ENCODE results near the gene GLDN. TPM values are rescaled to one million over a fixed set of nuclear protein-coding genes. Genes with fewer than 3 reads are reported as not detected.

The GLDN gene
- polyA plus RNA-seq, 1 of the 3 experiments (the other 2 are of a cell fraction), result not detected

DNA sequence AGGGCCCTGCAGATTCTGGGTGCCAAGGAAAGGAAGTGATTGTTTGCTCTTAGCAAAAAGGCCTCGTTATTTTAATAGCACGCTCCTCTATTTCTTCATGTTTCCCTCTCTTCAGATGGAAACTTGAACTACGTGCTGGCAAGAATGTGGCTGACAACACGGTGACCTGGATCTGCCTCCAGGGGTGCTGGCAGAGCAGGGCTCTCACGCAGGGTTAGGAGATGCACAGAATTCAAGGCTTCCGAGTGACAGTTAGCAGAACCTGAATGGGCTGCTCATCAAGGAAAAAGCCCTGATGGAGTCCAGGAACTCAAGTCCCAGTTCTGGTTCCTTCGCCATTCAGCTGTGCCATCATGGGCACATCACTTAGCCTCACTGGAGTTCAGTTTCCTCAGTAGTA, 25.7 kb upstream of the GLDN start:
- no peaks in the 10 kb centered on the region for H3K36me3 ChIP-seq (replicated peaks in 1 of 2; ENCODE audit: control insufficient read depth in 1 of 2, insufficient read depth in 2 of 2, low read length in 1 of 2)
- no peaks in the 10 kb centered on the region for H3K9me3 ChIP-seq
- no peaks in the 10 kb centered on the region for H3K79me2 ChIP-seq (ENCODE audit: insufficient read depth)
- no peak for TF ChIP-seq TAF1 (IDR thresholded peaks at IDR 0.05; ENCODE audit: borderline replicate concordance, low read depth, low read length)
- TF ChIP-seq ELF1 (IDR thresholded peaks at IDR 0.05), result no peak
- no peak for TF ChIP-seq FOSL2 (IDR thresholded peaks at IDR 0.05; ENCODE audit: borderline replicate concordance, low read depth)
- TF ChIP-seq JUND (IDR thresholded peaks at IDR 0.05), result no peak
- TF ChIP-seq EZH2phosphoT487 (IDR thresholded peaks at IDR 0.05; ENCODE audit: borderline replicate concordance, low read depth), result no peak
- TF ChIP-seq CHD2 (IDR thresholded peaks at IDR 0.05; ENCODE audit: low read length, partially characterized antibody), result no peak
- TF ChIP-seq RXRA (IDR thresholded peaks at IDR 0.05; ENCODE audit: borderline replicate concordance, low read depth), result no peak
- TF ChIP-seq YY1 (IDR thresholded peaks at IDR 0.05; ENCODE audit: low read depth), result no peak
- TF ChIP-seq FOXM1 (IDR thresholded peaks at IDR 0.05; ENCODE audit: low read depth), result no peak
- no peak for TF ChIP-seq RCOR1 (IDR thresholded peaks at IDR 0.05; ENCODE audit: low read length)
- no peak for TF ChIP-seq GATA2 (CRISPR knock-in tag; IDR thresholded peaks at IDR 0.05)
- no peak for TF ChIP-seq USF1 (IDR thresholded peaks at IDR 0.05; ENCODE audit: borderline replicate concordance, low read depth)
- TF ChIP-seq SMC3 (IDR thresholded peaks at IDR 0.05; ENCODE audit: low read depth, low read length), result no peak
- TF ChIP-seq, protein P1, sequence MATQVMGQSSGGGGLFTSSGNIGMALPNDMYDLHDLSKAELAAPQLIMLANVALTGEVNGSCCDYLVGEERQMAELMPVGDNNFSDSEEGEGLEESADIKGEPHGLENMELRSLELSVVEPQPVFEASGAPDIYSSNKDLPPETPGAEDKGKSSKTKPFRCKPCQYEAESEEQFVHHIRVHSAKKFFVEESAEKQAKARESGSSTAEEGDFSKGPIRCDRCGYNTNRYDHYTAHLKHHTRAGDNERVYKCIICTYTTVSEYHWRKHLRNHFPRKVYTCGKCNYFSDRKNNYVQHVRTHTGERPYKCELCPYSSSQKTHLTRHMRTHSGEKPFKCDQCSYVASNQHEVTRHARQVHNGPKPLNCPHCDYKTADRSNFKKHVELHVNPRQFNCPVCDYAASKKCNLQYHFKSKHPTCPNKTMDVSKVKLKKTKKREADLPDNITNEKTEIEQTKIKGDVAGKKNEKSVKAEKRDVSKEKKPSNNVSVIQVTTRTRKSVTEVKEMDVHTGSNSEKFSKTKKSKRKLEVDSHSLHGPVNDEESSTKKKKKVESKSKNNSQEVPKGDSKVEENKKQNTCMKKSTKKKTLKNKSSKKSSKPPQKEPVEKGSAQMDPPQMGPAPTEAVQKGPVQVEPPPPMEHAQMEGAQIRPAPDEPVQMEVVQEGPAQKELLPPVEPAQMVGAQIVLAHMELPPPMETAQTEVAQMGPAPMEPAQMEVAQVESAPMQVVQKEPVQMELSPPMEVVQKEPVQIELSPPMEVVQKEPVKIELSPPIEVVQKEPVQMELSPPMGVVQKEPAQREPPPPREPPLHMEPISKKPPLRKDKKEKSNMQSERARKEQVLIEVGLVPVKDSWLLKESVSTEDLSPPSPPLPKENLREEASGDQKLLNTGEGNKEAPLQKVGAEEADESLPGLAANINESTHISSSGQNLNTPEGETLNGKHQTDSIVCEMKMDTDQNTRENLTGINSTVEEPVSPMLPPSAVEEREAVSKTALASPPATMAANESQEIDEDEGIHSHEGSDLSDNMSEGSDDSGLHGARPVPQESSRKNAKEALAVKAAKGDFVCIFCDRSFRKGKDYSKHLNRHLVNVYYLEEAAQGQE (IDR thresholded peaks at IDR 0.05; ENCODE audit: low read depth, low read length), result no peak
- TF ChIP-seq NFIC (IDR thresholded peaks at IDR 0.05; ENCODE audit: borderline replicate concordance), result no peak
- TF ChIP-seq NRF1 (IDR thresholded peaks at IDR 0.05; ENCODE audit: low read depth, low read length), result no peak
- TF ChIP-seq TCF12 (IDR thresholded peaks at IDR 0.05), result no peak
- no peak for TF ChIP-seq MAX (IDR thresholded peaks at IDR 0.05; ENCODE audit: low read depth)
- H2AFZ ChIP-seq (ENCODE audit: low read depth), result no peak overlapping the region
- H3K27me3 ChIP-seq (ENCODE audit: insufficient read depth), result no peaks in the 10 kb centered on the region
- ChIA-PET CTCF (no interaction called here), POLR2A (no interaction called here)
- no peaks in the 10 kb centered on the region for H4K20me1 ChIP-seq (ENCODE audit: insufficient read depth)
- no peak overlapping the region for H3K9ac ChIP-seq
- no peak overlapping the region for H3K4me2 ChIP-seq
- H3K4me3 ChIP-seq (ENCODE audit: low read depth in 2 of 2, low read length in 1 of 2), result no peak overlapping the region
- no peak for DNase-seq
- no peaks in the 10 kb centered on the region; a peak in 1 of 4 replicates for H3K4me1 ChIP-seq (ENCODE audit: control insufficient read depth in 1 of 2, insufficient read depth in 2 of 2, low read depth in 1 of 2, low read length in 1 of 2)
- no peaks in the 10 kb centered on the region for H3K9me2 ChIP-seq
- H3K27ac ChIP-seq (ENCODE audit: low read depth in 2 of 2, low read length in 1 of 2), result no peak overlapping the region
- 49% methylated on average over 6 of the region's 7 CpGs for WGBS (ENCODE audit: low lambda C conversion rate)
- no peaks in the 10 kb centered on the region for H3F3A ChIP-seq (replicated peaks; ENCODE audit: insufficient read depth)

All from SK-N-SH (cell line).